NT2/D1 (cell line): ENCODE data around the gene STARD7.

Experiments
- SUZ12 ChIP-seq: IDR thresholded peaks from 2 replicates; pipeline ENCODE4 v1.6.1; 2011; ENCODE audit not compliant: insufficient read length, insufficient read depth; ENCODE audit errors: extremely low read depth
- YY1 ChIP-seq: IDR thresholded peaks from 2 replicates; pipeline ENCODE4 v1.6.1; 2011; ENCODE audit not compliant: insufficient read length, insufficient read depth
- ZNF274 ChIP-seq: IDR thresholded peaks from 2 replicates; pipeline ENCODE4 v1.6.1; 2011; ENCODE audit warnings: mild to moderate bottlenecking, low read depth, low read length

DNA sequence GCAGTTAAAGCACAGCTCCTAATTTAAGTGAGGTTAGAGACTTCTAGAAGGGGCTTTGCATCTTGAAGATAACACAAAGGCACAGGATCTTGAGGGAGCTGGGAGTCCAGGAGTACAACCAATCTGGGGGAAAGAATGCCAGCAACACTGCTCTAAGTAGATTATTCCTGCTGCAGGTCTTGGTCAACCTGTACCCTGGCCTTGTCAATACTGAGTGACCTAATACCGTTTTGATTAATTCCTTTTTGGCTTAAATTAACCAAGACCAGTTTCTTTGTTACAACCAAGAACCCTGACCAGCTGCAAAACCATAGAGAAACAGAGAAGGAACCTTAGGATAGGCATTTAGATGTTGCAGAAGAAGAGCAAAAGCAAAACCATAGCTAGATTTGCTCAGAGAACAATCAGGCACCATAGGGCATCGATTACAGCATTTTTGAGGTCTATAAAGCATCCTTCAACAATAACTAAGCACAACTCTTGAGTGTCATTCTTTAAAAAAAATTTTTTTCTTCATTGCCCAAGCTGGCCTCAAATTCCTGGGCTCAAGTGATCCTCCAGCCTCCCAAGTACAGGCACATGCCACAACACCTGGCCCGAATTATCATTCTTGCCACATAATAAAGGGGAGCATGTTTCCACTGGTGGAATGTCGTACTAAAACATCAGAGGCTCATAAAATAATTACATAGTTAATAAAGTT lies 6.3 kb downstream of the STARD7 start:
- TF ChIP-seq SUZ12 (no peak), YY1 (no peak), ZNF274 (no peak)
